Daoy (cell line): ENCODE measurements around the gene KCNK16. TPM values are rescaled to one million over a fixed set of nuclear protein-coding genes. Genes with fewer than 3 reads are reported as not detected.
"Not testable (repeated sequence)": the region's sequence is repeated elsewhere in the genome, so short reads cannot be mapped to it uniquely, and the experiment has no call there.

Experiments used
- DNase-seq: peaks from one replicate; pipeline ENCODE4 v3.0.0-alpha.2; 2015; ENCODE audit warnings: low read depth
- total RNA-seq: library from RNA; depleted of rRNA; stranded (reverse); fragments of >200 nt; shearing (Covaris generic); gene quantifications from 2 replicates; pipeline ENCODE4 v1.2.3, GENCODE V29; 2014

The KCNK16 gene
- total RNA-seq, 1 experiment from 2014 or later = not detected

- peak; percentile 80 for DNase-seq
Observed at GRCh38 chr6:39309942-39310531, 12.5 kb downstream of the KCNK16 start.

GRCh38 chr6:39307462-39307861, 15.0 kb downstream of the KCNK16 start:
- no peak for DNase-seq

GRCh38 chr6:39304951-39305350, 17.6 kb downstream of the KCNK16 start:
- DNase-seq = no peak

GRCh38 chr6:39303425-39304153, 18.9 kb downstream of the KCNK16 start:
- no peak for DNase-seq

- DNase-seq = peak; percentile 91
Observed at GRCh38 chr6:39302669-39303424, 19.7 kb downstream of the KCNK16 start.

GRCh38 chr6:39302011-39302410, 20.5 kb downstream of the KCNK16 start:
- no peak for DNase-seq

GRCh38 chr6:39301606-39302005, 20.9 kb downstream of the KCNK16 start:
- peak; percentile 65 for DNase-seq

GRCh38 chr6:39300739-39301138, 21.8 kb downstream of the KCNK16 start:
- no peak for DNase-seq

GRCh38 chr6:39298061-39298460, 24.4 kb downstream of the KCNK16 start:
- DNase-seq = no peak

GRCh38 chr6:39296745-39297640, 25.5 kb downstream of the KCNK16 start:
- DNase-seq = peak; percentile 75

- peak; percentile 64 for DNase-seq
Observed at GRCh38 chr6:39295611-39296011, 26.9 kb downstream of the KCNK16 start.

- DNase-seq = no peak
Observed at GRCh38 chr6:39294899-39295298, 27.6 kb downstream of the KCNK16 start.

- peak; percentile 37 for DNase-seq
Observed at GRCh38 chr6:39294133-39294532, 28.4 kb downstream of the KCNK16 start.

GRCh38 chr6:39292637-39293036, 29.9 kb downstream of the KCNK16 start:
- no peak for DNase-seq

- DNase-seq = no peak
Observed at GRCh38 chr6:39289490-39289889, 33.0 kb downstream of the KCNK16 start.

GRCh38 chr6:39287601-39288000, 34.9 kb downstream of the KCNK16 start:
- DNase-seq = no peak

- not testable (repeated sequence) for DNase-seq
Observed at GRCh38 chr6:39286596-39286995, 35.9 kb downstream of the KCNK16 start.

- DNase-seq = no peak
Observed at GRCh38 chr6:39282774-39283173, 39.7 kb downstream of the KCNK16 start.

GRCh38 chr6:39281312-39281980, 41.1 kb downstream of the KCNK16 start:
- no peak for DNase-seq

- DNase-seq = peak; percentile 83
Observed at GRCh38 chr6:39280247-39280731, 42.2 kb downstream of the KCNK16 start.

- no peak for DNase-seq
Observed at GRCh38 chr6:39279539-39279938, 43.0 kb downstream of the KCNK16 start.
